HG02943 (cell line): ENCODE results near the gene MEOX1.

ENCODE experiments used
- ATAC-seq: cut with Tn5 transposase; IDR thresholded peaks from one replicate; pipeline ENCODE4 v1.9.1; 2021; ENCODE audit warnings: mild to moderate bottlenecking, low read depth, moderate library complexity; ENCODE audit not compliant: unreplicated experiment

Gene MEOX1

DNA sequence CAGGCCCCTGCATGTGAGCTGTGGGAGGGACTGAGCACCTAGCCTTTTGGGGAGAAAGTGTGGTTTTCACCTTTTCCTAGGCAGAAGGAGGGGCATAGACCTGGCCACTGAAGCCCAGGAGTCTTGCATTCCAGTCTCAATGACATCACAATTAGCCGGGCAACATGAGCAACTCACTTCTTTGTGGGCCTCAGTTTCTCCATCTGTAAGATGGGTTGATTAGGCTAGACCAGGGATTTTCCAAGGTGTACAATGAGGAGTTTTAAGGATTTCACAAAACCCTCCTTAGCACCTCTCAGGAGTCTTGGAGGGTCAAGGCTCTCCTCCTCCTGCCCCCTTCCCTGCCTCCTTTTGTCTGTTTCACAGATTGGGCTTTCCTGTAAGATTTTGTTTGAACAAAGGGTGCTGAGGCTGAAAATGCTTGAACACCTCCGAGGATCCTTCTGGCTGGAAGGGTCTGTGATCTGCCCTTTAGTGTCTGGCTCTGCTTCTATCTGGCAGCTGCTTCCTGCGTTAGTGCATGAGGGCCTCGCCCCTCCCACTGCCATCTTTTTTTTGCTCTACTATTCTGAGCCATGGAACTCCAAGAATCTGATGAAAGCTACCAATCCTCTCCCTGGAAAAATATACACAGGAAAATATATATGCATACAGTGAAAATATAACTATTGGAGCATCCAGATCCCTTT, 63.2 kb downstream of the MEOX1 start:
- no peak for ATAC-seq

DNA sequence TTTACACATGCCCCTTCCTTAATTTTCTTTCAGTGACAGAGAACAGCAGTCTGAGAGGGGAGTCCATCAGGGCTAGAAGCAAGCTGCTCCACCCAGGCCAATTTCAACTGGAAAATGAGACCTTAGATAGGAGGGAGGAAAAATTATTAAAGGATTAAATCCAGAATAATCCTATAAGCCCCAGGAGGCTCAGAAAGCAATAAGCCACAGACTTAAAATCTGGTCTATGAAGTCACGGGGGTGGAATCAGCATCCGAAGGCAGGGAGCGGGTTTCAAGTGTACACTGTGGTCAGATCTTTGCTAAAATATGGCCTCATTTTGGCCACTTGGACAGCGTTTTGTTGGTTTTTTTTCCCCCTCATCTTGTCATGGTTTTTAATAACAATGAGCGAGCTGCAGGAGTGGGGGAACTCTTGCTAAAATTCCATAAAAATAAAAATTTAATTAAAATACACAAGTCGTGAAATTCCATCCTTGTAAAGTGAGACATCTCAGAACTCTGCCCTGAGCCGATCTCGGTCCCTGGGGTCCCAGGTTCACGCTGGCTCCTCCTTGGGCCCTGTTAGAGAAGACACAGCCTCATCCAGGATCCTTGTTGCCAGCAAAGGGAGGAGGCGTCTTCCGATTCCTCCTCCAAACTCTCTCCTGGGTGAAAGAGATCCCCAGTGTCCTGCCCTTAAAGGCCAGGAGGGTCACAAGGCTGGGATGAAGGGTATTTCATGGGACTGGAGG, 63.9 kb downstream of the MEOX1 start:
- ATAC-seq, result no peak

DNA sequence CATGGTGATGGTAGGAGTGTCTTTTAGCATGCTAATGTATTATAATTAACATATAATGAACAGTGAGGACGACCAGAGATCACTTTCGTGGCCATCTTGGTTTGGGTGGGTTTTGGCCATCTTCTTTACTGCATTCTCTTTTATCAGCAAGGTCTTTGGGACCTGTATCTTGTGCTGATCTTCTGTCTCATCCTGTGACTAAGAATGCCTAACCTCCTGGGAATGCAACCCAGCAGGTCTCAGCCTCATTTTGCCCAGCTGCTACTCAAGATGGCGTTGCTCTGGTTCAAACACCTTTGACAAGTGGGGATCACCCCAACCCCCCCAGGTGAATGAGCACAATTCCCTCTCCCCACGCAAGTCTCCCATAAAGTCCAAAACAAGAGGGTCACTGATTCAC, 66.3 kb downstream of the MEOX1 start:
- ATAC-seq, result no peak

DNA sequence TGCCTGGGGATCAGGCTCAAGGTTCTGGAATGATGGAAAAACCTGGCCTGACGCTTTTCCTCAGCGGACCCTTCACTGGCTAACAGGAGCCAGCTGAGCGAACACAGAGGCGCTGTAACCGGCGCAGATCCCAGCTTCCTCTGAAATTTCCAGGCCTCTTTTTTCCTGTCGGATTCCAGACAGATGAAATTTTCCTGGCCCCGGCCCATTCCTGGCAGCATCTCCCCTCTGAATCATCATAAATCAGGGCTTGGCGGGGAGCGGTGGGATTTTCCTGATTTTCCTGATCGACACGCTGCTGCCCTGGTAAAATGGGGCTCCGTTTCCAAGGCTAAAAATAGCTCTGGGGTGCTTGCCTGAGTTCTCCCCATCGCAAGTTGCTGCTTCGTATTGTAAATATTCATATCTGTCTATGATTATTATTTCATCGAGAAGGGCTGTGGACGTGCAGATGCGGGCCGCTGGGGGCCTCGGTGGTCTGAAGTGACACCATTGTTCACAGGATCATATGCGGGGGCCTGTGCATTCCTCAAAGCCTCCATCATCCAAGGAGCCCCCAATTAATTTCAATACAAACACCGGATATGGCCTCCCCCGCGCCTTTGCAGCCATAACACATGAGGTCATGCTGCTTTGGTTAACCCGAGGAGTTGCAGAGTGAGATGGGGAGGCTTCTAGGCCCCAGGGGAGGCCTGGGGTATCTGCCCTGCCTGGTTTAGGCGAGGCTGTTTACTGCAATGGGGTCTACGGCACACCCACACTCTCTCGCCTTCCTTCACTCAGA, 69.8 kb downstream of the MEOX1 start:
- ATAC-seq, result no peak

DNA sequence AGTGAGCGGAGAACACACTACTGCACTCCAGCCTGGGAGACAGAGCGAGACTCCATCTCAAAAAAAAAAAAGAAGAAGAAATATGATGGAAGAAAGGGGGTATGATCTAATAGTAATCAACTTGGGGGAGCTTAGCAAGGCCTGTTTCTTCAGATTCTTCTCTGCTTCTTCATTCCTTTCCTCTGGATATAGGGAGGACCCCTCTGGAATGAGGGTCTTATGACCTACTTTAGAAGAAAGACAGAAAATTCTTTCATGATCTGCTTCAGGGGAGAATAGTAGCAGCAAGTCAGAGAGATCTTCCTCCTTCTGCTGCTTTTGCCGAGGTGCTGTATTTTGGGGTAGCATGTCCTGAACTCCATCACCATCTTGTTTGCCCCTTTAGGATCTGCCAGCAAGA, 70.7 kb downstream of the MEOX1 start:
- no peak for ATAC-seq
